Glutamatergic neuron (in vitro differentiated cells): Measurements from ENCODE around the gene LRRC45. TPM values are rescaled to one million over a fixed set of nuclear protein-coding genes. Genes with fewer than 3 reads are reported as not detected.
A peak's percentile ranks its signal among the peaks of the same experiment; 100 is the strongest.

Experiments used
- DNase-seq: peaks from one replicate; pipeline ENCODE4 v3.0.0; 2022
- H3K27ac Mint-ChIP-seq: one replicate; pipeline ENCODE4 v1.8.0; 2020; ENCODE audit warnings: mild to moderate bottlenecking, mixed read lengths, inconsistent platforms; ENCODE audit not compliant: unreplicated experiment
- H3K27me3 Mint-ChIP-seq: one replicate; pipeline ENCODE4 v1.8.0; 2020; ENCODE audit warnings: mild to moderate bottlenecking, moderate library complexity, mixed read lengths, inconsistent platforms; ENCODE audit not compliant: unreplicated experiment
- H3K36me3 Mint-ChIP-seq: one replicate; pipeline ENCODE4 v1.8.0; 2020; ENCODE audit warnings: mild to moderate bottlenecking, mixed read lengths, inconsistent platforms; ENCODE audit not compliant: unreplicated experiment
- H3K4me1 Mint-ChIP-seq: one replicate; pipeline ENCODE4 v1.8.0; 2020; ENCODE audit warnings: mild to moderate bottlenecking, low read depth, mixed read lengths, inconsistent platforms; ENCODE audit not compliant: unreplicated experiment
- H3K4me3 Mint-ChIP-seq: one replicate; pipeline ENCODE4 v1.8.0; 2020; ENCODE audit warnings: mild to moderate bottlenecking, mixed read lengths, inconsistent platforms; ENCODE audit not compliant: unreplicated experiment
- H3K9me3 Mint-ChIP-seq: one replicate; pipeline ENCODE4 v1.8.0; 2020; ENCODE audit warnings: mild to moderate bottlenecking, moderate library complexity, mixed read lengths, inconsistent platforms; ENCODE audit not compliant: unreplicated experiment
- CTCF ChIP-seq: fragments of 200-600 bp; sonication (generic); IDR thresholded peaks from one replicate; pipeline ENCODE4 v1.5.0; 2021; ENCODE audit not compliant: partially characterized antibody, unreplicated experiment
- total RNA-seq: library from RNA; stranded (reverse); fragmentation: NEBNext Ultra II Directional; extraction: Animal tissue kit (Norgen Biotek cat#: 25700); gene quantifications from one replicate; pipeline ENCODE4 v1.2.1, GENCODE V29; 2021; ENCODE audit not compliant: unreplicated experiment

LRRC45 gene
- total RNA-seq, 1 donor from 2014 or later: 29.6 TPM

DNA sequence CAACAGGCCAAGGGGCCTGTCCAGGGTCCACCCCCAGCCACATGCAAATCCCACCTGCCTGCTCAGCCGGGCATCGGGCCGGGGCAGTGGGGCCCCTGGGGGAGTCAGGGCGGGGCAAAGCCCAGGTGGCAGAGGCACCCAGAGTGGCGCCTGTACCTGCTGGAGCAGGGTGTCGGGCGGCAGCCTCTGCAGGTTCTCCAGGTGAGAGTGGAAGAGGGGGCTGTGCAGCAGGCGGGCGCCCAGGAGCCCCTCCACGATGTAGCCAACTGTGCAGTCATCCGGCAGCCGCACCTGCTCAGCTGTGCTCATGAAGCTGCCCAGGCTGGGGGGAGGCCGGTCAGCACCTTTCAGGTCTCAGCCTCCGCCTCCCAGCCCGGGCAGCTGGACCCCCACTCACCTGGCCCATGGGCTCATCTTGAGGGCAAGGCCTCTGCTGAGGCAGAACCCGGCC lies 26.4 kb downstream of the LRRC45 start:
- Mint-ChIP-seq H3K27ac (no peak overlapping the region), H3K36me3 (no peaks in the 10 kb centered on the region), H3K27me3 (peaks cover 1% of the 10 kb centered on the region), H3K4me1 (peaks cover 2% of the 10 kb centered on the region), H3K9me3 (no peaks in the 10 kb centered on the region), H3K4me3 (no peak overlapping the region)
- DNase-seq: no peak
- no peak for TF ChIP-seq CTCF

GRCh38 chr17:82050152-82050760 lies 27.2 kb downstream of the LRRC45 start:
- DNase-seq: no peak
- no peak overlapping the region for H3K27ac Mint-ChIP-seq
- H3K4me1 Mint-ChIP-seq: peaks cover 2% of the 10 kb centered on the region
- no peak for TF ChIP-seq CTCF
- H3K9me3 Mint-ChIP-seq: no peaks in the 10 kb centered on the region
- peak overlapping the region; percentile 86 for H3K4me3 Mint-ChIP-seq
- no peaks in the 10 kb centered on the region for H3K36me3 Mint-ChIP-seq
- peaks cover 1% of the 10 kb centered on the region for H3K27me3 Mint-ChIP-seq

GRCh38 chr17:82050761-82051641 lies 27.9 kb downstream of the LRRC45 start:
- Mint-ChIP-seq H3K27ac (peak overlapping the region; percentile 52), H3K36me3 (no peaks in the 10 kb centered on the region), H3K27me3 (peaks cover 1% of the 10 kb centered on the region), H3K9me3 (no peaks in the 10 kb centered on the region), H3K4me1 (peaks cover under 1% of the 10 kb centered on the region), H3K4me3 (peak overlapping the region; percentile 86)
- DNase-seq: no peak
- no peak for TF ChIP-seq CTCF

- H3K27me3 Mint-ChIP-seq: peaks cover 1% of the 10 kb centered on the region
- H3K4me1 Mint-ChIP-seq: no peaks in the 10 kb centered on the region
- peak within 1 kb of the TSS; percentile 52 for H3K27ac Mint-ChIP-seq
- no peaks in the 10 kb centered on the region for H3K9me3 Mint-ChIP-seq
- peak within 1 kb of the TSS; percentile 87 for H3K4me3 Mint-ChIP-seq
- TF ChIP-seq CTCF: no peak
- peak; percentile 88 for DNase-seq
- H3K36me3 Mint-ChIP-seq: no peaks in the 10 kb centered on the region
Measured at GRCh38 chr17:82051776-82052637, 28.9 kb downstream of the LRRC45 start, which contains the start of the genes GPS1 and RFNG. Gene GPS1, plus strand, starts transcription at chr17:82051898. Its CDS starts 34 bp downstream, at chr17:82051932. Gene RFNG, minus strand, starts transcription at chr17:82051811. Its CDS starts 45 bp downstream, at chr17:82051766.
